Measurements from ENCODE around the gene ITCH.
A peak's percentile ranks its signal among the peaks of the same experiment; 100 is the strongest.
"Not testable (repeated sequence)": the region's sequence is repeated elsewhere in the genome, so short reads cannot be mapped to it uniquely, and the experiment has no call there.

Gene ITCH

DNA sequence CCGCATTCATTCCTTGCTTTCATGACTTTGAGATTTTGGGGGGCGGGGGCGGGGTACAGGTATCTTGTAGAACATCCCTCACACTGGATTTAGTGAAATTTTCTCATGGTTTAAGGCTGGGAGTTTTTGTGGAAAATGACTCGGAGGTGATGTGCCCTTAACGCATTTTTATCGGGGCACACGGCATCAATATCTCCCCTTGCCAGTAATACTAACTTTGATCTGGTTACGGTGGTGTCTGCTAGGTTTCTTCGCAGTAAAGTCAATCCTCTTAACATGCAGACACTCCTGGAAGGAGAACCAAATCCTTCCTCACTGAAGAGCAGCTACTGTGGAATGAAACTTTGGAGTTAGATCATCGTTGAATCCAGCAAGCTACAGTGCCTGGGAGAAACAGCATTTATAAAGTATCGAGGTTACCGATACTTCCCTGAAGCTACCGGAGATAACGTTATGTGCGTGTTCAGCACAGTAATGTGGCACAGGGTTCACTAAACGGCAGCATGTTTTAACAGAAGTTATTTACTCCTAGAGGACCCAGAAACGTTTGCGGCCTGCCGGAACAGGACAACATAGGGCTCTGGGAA lies 151.9 kb downstream of the ITCH start:
- no peak for DNase-seq

DNA sequence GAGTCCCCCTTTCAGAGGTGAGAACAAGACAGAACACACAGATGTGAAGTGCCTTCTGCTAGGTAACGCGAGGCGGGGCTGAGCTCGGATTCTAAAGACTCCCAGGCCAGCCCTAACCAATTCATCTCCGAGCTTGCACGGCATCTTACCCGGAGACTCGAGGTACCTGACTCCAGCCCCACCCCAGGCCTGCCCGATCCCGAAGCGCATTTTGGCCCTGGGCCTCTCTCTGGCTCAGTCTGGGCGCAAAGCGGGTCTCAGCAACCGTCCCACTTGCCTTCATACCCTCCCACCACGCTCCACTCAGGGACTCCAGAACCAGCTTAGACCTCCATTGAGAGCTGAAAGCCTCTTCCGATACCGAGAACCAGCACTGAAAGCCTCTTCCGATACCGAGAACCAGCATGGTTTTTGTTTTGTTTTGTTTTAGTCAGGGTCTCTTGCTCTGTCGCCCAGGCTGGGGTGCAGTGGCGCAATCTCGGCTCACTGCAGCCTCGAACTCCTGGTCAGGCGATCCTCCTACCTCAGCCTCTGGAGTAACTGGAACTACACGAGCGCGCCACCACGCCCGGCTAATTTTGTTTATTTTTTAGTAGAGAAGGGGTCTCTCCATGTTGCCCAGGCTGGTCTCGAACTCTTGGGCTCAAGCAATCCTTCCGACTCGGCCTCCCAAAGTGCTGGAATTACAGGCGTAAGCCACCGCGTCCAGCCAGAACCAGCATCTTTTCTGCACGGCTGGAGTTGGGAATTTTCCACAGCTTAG lies 152.6 kb downstream of the ITCH start:
- DNase-seq, result peak; percentile 74

DNA sequence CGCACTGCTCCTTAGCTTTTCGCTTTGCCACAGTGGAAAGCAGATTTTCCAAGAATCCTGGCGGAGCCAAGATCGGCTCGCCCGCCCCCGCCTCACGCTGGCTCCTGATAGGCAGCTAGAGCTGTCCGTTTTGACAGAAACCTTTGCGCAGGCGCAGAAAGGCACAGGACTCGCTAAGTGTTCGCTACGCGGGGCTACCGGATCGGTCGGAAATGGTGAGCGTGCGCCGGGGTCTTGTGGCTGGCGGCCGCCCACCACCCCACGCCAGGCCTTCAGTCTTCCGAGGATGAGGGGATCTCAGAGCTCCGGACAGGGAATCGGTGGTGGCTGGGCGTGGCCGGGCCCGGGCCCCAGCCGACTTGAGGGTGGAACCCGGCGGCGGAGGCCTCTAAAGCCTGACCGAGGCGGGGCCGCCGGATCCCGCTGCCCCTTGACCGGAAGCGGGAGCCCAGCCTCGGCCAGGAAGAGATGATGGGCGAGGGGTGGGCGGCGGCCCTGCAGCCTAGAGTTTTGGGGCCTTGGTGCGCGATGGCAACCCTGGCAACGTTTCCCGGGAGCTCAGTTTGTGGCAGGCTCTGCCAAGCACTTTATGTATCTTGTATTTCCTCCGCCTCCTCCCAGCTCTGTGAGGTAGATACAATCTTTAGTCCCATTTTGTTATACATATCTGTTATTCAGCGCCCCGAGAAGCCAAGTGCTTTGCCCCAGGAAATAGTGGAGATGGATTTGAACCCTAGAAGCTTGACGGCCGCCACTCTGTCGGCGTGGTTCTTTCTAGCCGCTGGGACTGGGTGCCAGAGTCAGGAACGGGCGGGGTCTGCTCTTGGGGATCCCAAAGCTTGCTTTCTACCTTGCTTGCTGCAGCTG lies 153.4 kb downstream of the ITCH start, which contains the start of gene DYNLRB1:
Gene DYNLRB1 (plus strand): TSS at position 176 of the 867 bp plus-strand sequence. CDS start 37 bp downstream, at position 213.
- peak; percentile 92 for DNase-seq

DNA sequence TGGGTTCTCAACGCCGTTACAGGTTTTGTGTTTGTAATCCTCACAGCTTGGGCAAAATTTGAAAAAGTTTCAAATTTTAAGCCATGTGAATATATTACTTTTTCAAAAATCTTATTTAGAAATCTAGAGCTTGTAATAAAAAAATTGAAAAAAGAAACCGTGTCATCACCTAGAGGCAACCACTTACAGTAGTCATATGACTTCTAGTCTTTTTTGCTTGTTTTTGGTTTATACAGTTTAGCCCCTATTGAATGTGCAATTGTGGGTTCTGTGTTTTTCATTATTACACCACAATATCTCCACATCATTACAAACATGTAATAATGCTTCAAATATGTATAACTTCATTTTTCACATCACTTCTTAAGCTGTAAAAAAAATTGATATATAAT lies 154.0 kb downstream of the ITCH start:
- DNase-seq, result no peak

DNA sequence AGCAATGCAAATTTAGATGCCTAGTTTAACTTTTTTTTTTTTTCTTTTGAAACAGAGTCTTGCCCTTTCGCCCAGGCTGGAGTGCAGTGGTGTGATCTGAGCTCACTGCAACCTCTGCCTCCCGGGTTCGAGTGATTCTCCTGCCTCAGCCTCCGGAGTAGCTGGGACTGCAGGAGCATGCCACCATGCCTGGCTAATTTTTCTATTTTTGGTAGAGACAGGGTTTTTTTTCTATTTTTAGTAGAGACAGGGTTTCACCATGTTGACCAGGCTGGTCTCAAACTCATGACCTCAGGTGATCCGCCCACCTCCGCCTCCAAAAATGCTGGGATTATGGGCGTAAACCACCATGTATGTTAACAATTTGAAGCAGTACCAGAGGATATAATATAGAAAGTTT lies 155.8 kb downstream of the ITCH start:
- DNase-seq, result not testable (repeated sequence)

DNA sequence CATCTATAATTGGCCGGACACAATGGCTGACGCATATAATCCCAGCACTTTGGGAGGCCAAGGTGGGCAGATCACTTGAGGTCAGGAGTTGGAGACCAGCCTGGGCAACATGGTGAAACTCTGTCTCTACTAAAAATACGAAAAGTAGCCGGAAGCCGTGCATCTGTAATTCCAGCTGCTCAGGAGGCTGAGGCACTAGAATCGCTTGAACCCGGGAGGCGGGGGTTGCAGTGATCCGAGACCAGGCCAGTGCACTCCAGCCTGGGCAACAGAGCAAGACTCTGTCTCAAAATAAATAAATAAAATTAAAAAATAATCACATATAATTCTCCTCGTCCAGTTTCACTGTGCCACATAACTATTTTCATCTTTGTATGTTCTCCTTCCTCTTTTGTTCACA lies 156.8 kb downstream of the ITCH start:
- DNase-seq, result not testable (repeated sequence)

DNA sequence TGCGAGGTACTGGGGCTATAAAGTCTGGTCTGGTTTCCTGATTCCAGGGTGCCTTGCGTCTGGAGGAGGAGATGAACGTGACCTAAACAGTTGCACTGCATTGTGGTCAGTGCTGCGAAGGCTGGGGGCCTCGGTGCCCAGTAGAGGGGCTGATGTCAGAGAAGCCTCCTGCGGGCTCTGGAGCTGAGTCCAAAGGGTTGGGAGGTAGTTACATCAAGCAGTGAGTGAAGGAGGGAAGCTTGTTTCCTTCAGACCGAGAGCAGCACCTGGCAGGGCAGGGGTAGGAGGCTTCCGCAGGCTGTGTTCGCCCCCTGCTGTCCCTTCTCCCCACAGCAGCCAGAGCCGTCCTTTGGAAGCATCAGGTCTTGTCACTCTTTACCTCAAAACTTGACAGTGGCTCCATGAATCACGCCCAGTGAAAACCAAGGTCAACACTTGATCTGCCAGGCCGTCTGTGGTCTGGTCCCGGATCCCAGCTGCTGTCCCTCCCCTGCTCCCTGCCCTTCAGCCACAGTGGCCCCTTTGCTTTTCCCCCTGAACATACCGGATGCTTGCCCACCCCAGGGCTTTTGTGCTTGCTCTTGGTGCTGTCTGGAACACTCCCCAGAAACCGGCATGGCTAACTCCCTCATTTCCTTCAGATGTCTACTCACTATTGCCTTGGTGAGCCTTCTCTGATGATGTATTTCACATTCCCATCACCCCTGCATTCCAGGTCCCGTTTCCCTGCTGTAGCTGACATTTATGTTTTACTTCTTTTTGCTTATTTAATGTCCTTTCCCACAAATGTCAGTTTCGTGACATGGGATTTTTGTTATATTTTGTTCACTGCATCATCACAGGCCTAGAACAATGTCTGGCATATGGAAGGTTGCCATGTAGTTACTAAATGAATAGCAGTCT lies 160.1 kb downstream of the ITCH start:
- peak; percentile 63 for DNase-seq

DNA sequence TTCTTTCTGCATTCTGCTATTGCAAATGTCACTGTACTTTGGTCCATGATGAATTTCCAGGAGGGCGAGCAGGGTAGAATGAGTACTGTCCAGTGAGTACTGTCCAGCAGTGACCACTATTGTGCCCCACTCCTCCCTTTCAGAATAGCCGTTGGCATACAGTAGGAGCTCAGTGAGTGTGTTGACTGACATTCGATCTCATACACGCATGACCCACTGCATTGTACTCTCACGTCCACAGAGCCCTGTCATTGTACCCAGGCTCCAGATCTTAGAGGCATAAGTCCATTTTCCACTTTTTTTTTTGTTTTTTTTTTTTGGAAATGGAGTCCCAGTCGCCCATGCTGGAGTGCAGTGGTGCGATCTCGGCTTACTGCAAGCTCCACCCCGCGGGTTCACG lies 161.4 kb downstream of the ITCH start:
- DNase-seq, result no peak

DNA sequence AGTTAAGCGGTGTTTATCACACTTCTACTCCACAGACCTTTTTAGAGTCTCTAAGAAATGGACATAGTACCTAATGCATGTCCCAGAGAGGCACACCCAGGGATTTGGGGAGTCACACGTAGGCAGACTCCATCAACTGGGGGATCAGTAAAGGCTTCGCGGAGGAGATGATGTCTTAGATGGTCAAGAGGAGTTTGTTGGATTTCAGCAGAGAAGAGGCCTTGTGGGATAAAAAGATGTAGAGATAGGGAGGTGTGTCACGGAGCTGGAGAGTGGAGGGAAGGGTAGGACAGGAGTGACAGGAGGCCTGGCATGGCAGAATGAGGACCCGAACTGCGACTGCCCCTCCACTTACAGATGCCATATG lies 162.3 kb downstream of the ITCH start:
- DNase-seq, result no peak

DNA sequence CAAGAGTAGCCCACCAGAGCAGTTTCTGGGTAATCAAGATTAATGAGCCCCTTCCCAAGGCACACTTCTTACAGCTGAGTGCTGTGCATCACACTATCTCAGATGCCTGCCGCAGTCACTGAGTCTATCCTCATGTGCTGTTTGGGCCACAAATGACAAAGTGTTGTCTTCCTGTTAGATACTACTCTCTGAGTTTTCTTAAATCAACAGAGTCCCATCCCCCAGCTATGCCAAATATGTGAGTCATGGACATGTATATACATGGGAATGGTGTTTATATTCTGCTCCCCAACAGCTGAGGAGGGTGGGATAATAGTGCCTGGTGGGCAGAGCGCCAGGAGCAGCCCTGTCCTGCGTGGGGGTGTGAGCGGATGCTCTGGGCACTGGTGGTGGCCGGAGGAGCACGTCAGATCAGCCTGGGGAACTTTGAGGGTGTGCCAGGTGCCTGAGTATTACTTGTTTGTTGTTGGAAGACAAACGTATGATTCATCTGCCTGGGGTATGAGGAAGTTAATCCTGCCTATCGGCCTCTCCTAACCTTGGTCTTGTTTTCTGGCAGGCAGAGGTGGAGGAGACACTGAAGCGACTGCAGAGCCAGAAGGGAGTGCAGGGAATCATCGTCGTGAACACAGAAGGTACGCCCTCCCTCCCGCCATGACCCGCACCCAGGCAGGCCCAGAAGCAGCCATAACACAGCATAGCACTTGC lies 162.8 kb downstream of the ITCH start:
- no peak for DNase-seq

DNA sequence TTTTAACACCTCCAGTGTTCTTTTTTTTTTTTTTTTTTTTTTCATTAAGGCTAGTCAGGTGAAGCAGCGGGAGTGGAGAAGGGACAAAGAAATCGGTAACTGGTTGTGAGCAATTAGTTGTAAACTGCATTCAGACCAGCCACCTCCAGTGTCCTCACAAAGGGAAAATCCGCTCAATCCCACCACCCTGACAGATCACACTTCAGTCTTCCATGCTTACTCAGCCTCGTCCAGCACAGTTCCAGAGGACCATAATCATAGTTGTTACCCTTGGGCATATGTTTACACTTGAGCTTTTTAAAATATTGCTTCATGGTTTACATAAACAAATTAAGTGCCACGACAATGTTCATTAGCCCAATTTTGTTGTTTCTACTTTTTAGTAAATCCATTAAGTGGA lies 163.4 kb downstream of the ITCH start:
- DNase-seq, result no peak

DNA sequence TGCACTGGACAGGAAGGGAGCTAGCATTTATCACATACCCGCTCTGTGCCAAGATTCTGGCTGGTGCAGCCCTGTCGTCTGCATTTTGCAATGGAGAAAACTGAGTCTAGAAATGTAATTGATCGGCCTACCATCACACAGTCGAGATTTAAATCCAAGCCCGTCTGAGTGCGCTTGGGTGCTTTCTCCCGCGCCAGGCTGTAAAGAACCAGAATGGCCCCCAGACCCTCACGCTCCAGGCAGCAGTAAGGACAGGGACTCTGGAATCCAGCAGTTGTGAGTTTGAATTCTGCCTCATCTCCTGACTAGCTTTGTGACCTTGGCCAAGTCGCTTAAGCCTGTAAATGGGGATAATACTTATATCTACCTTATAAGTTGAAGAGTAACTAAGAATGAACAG lies 163.9 kb downstream of the ITCH start:
- DNase-seq, result no peak

DNA sequence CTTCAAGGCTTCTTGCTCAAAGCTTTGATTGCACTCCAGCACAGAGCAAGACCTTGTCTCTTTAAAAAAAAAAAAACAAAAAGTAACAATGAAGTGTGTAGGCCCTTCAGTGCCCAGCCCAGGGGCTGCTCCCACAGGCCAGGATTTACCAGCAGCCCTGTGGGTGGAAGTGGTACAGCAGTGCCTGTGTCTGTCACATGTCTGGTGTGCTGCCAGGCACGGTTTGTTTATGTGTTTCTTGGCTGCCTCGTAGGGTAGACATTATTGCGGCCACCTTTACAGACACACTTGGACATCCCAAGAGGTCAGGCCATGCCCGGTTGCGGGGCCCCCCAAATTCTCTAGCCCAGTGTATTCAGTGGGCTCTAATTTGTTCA lies 165.8 kb downstream of the ITCH start:
- no peak for DNase-seq

DNA sequence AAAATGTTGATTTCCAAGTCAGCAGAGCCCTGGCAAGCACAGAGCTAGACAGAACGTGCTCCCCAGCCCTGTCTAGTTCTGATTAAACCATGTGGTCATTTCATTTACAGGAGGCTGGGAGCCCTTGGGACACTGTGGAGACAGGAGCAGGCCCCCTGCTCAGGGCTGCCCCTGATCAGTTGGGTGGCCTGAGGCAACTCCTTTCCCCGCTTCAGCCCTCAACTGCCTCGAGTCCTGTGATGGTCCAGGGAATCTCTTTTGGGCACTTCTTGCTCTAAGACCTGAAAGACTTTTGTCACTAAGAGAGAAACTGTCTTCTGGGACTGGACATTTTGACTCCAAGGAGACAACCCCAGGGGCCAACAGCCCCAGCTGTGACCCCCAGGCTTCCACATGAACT lies 166.7 kb downstream of the ITCH start:
- DNase-seq, result no peak

DNA sequence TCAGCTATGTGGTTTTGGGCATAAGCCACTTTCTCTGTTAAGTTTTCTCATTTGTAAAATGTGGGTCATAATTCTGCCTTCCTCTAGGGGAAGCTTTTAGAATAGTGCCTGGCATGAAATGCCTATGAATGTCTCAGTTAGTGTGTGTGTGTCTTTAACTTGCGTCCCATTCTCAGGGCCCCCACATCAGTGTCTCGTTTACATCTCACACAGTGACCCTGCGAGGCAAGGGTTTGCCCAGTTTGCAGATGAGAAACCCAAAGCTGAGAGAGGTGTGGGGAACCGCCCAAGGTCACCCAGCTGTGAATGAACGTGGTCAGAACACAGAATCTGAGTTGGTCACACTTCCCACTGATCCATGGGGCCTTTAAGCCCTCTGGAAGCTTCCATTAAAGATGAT lies 167.3 kb downstream of the ITCH start:
- DNase-seq, result no peak

DNA sequence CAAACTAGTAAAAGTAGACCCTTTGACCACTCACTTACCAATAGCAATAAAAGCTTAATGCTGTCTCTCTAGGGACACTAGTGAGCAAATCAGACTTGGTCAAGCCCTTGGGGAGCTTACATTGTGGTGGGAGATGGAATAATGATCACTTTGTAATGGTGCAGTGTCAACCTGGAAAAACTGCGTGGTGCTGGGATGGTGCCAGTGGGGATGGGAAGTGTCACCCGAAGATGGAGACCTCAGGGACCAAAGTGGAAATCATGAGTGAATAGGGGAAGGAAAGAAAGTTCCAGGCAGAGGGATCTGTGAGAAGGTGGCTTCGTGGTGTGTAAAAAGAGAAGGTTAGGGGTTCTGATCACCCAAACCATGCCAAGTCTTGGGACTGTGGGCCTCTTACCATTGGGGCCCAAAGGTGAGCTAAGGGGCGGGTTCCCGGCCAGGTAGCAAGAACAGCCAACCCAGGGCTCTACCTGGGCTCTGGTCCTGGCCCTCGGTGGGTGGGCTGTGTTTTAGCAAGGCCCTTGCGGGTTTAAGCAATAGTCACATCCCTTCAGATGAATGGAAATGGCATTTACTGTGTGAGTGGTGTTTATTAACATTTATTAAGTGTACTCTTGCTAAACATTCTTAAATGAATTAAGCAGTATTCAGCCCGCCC lies 168.7 kb downstream of the ITCH start:
- no peak for DNase-seq

DNA sequence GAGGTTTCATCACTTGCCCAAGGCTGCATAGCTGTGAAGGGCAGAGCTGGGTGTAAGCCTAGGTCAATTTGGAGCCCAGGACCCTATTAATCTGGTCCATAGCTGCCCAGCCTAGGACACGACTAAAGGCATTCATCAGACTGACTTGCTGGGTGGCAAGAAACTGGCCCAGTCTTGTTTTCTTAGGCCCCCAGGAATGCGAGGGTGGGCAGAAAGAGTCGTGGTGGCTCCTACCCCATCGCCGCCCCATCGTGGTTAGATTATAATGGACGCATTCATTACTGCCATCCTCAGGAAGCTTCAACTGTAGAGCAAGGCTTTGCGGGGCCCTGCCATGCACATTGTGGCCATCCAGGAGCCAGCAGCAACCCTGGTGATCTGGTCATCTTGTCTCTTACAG lies 169.2 kb downstream of the ITCH start:
- DNase-seq, result no peak

DNA sequence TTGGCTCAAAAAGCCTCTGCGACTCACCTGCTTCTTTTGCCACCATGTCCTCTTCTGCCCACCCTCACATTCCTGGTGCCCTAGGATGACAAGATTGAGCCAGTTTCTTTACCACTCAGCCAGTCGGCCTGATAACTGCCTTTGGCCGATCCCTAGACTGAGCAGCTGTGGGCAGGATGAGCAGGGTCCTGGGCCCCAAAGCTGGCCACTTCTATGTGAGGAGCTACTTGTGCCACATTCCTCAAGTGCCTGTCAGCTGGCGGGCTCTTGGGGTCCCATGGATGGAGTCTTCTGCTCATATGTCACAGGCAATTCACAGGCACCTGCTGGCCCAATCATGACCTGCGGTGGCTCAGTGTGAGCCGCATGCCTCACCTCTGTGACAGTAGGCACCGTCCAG lies 169.7 kb downstream of the ITCH start:
- DNase-seq, result no peak

DNA sequence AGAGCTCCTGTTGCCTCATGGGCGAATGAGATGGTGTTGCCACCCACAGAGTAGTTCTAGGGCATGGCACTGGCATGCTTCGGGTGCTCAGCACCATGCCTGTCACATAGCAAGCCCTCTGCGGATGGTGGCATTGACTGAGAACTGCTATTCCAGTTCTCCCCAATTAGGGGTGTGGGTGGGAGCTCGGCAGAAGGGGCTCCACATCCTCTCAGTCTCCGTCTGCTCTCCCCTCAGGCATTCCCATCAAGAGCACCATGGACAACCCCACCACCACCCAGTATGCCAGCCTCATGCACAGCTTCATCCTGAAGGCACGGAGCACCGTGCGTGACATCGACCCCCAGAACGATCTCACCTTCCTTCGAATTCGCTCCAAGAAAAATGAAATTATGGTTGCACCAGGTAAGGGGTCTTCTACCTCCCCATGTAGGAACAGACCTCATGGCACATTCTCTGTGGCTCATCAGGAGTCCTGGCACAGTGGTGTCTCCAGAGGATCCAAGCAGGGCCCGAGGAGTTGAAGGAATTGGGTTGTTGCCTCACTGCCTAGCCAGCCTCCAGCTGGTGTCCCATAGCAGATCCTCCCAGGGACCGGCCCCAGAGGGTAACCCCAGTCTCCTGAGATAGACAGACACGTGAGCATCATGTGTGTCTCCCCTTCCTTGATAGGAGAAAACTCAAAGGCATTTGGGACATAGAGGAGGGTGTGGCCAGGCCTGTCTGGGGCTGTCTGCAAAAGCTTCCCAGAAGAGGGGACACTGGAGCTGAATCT lies 171.5 kb downstream of the ITCH start:
- DNase-seq, result no peak

DNA sequence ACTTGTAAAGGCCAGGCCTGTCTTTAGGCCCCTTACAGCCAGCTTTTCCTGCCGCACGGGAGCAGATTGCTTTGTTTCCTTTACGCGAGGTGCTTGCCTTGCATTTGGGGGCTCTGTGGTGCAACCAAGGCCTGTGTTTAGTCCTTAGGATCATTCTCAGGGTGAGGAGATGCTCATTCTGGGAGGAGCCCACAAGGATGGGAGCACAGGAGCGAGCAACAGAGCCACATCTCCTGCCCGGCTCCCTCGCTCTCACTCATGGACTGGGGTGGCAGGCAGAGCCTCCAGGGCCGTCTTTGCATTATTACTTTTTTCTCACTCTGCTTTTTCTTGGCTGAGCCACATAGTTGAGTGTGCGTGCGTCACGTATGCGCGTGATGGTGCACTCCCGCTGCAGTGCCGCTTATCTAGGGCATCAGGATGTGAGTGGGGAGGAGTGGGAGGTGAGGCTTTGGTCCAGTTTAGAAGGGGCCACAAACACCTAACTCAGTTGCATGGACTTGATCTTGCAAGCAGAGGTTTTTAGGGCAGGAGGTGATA lies 172.3 kb downstream of the ITCH start:
- DNase-seq, result no peak

DNA sequence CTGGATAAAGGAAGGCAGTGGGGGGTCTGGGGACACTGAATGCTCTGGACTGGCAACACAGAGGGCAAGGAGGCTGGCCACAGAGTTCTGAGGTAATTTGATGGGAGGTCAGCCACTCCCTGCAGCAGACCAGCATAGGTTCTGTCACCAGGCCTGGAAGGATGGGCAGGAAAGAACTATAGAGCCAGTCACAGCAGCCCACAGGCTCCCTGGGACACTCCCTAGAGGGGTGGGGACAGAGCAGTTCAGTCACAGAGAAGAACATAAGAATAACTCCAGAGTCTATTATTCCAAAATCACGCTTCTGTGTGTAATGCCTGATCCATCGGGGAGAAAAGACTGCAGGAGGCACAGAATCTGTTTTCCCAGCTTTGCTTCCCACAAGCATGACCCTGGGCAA lies 172.8 kb downstream of the ITCH start:
- no peak for DNase-seq

Measured in activated T-cell treated with anti-CD3 and anti-CD28 coated beads, Interleukin-2, amount 50 U/mL, for 1 hour (primary cell).